Fibroblast of mammary gland (primary cell): ENCODE results near the gene UQCC2.

Source experiments
- DNase-seq: peaks from one replicate; pipeline ENCODE4 v3.0.0-alpha.2; 2010; ENCODE audit warnings: low read depth
- H3K4me3 ChIP-seq: 2 replicates; pipeline ENCODE4 v1.5.1; 2011; ENCODE audit warnings: low read depth, mild to moderate bottlenecking, low read length, moderate library complexity; ENCODE audit not compliant: control insufficient read depth
- TF ChIP-seq, protein P1 (sequence below): conservative IDR thresholded peaks from 2 replicates; pipeline ENCODE4 v1.5.1; 2011; ENCODE audit warnings: low read depth, low read length, inconsistent platforms; ENCODE audit not compliant: control insufficient read depth, insufficient read depth

UQCC2 gene

DNA sequence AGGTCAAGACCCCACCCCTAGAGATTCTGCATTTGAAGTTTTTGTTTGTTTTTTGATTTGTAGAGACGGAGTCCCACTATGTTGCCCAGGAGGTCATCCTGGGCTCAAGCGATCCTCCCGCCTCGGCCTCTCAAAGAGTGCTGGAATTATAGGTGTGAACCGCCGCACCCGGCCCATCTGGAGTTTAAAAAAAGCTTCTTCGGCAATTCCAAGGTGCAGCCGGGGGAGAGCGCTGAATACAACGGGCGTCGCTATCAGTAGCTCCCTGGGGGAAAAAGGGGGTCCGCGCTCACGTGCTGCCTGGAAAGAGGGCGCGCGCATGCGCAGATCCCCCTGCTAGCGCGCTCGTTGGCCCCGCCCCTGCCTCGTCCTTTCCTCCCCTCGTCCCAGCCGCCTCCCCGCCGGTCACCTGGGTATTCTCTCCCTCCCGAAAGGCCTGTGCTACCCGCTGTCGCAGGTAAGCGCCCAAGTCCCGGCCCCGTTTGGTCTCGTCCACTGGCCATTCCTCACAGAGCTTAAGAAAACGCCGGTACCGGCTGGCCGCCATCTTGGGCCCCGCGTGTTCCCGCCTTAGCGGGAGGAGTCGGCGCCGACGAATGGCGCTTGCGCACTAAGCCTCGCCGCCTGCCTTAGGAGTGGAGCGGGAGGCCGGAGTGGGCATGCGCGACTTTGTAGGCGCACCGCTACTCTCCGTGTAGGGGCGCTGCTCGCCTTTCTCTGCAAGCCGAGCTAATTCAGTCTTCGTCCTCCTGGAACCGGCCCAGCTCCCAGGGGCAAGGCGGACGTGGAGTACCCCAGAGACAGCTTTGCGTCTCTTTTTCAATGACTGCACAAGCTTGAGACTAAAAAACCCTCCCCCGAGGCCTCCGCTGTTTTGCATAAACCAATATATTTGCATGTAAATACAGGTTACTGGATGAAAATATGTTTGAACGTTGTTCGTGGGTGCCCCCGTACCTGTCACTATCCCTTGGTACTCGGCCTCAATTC lies at the start of gene UQCC2:
UQCC2 (minus strand) TSS at position 561 of the 990 bp plus-strand sequence; CDS start at position 547, 14 bp downstream.
- peak; percentile 95 for DNase-seq
- H3K4me3 ChIP-seq, result peak within 1 kb of the TSS; percentile 90
- TF ChIP-seq, protein P1, sequence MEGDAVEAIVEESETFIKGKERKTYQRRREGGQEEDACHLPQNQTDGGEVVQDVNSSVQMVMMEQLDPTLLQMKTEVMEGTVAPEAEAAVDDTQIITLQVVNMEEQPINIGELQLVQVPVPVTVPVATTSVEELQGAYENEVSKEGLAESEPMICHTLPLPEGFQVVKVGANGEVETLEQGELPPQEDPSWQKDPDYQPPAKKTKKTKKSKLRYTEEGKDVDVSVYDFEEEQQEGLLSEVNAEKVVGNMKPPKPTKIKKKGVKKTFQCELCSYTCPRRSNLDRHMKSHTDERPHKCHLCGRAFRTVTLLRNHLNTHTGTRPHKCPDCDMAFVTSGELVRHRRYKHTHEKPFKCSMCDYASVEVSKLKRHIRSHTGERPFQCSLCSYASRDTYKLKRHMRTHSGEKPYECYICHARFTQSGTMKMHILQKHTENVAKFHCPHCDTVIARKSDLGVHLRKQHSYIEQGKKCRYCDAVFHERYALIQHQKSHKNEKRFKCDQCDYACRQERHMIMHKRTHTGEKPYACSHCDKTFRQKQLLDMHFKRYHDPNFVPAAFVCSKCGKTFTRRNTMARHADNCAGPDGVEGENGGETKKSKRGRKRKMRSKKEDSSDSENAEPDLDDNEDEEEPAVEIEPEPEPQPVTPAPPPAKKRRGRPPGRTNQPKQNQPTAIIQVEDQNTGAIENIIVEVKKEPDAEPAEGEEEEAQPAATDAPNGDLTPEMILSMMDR, result peak; percentile 54

DNA sequence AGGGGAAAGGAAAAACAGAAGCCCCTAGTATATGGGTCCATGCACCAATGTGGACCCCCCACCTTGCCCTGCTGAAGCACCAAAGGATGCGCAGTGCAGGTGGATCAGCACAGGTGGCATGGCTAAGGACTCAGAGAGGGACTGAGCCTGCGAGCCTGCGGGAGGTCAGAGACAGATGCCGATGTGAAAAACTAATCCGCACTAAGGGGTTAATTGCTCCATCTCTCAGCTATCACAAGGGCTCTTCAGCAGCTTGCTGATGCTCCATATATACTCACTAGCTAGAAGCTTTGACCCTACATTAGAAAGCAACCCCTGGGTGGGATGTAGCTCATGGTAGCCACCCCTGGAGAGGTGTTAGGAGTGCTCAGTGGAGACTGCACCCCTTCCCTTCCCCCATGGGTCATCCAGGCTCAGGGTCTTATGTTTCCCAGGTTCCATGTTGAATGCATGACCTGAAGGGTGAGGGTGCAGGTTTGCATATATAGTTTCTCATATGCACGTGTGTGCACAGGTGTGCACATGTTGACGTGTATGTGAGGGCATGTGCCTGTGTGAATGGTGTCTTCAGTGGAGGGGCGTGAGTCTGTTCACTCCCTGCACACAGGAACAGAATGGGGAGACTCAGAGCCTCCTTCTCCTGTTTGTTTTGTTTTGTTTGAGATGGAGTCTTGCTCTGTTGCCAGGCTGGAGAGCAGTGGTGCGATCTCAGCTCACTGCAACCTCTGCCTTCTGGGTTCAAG lies 48.6 kb upstream of the UQCC2 start:
- TF ChIP-seq, protein P1, result no peak
- DNase-seq, result no peak
- no peak overlapping the region for H3K4me3 ChIP-seq

DNA sequence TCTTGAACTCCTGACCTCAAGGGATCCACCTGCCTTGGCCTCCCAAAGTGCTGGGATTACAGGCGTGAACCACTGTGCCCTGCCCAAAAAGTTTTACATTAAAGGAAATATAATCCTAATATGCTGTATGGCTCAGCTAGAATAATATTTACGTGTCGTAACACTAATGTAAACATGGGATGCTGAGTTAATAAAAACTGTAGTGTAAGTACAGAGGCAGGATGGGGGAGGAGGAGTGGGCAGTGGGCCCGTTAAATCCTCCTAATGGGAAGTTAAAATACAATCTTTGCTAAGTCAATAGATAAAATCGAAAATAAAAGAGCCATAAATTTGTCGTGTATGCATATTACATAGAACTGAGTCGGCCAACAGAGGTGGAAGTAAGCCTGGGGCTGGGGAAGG lies 47.3 kb upstream of the UQCC2 start:
- H3K4me3 ChIP-seq, result no peak overlapping the region
- DNase-seq, result no peak
- TF ChIP-seq, protein P1, result no peak

DNA sequence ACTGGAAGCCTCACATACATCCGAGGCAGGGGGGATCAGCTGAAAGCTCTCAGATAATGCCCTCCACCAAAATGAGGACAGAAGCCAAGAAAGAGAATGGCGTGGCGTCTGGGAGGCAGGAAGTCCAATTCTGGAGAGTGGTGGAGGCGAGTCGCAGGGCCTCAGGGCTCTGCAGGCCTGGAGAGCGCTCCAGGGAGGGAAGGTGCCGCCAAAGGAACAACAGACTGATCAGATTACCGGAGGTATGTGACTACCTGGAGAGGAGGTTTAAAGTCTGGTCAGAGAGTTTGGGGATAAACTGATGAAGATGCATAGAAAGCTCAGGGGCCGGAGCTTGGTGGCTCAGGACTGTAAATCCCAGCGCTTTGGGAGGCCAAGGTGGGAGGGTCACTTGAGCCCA lies 46.4 kb upstream of the UQCC2 start:
- H3K4me3 ChIP-seq, result no peak overlapping the region
- no peak for DNase-seq
- TF ChIP-seq, protein P1, result no peak

DNA sequence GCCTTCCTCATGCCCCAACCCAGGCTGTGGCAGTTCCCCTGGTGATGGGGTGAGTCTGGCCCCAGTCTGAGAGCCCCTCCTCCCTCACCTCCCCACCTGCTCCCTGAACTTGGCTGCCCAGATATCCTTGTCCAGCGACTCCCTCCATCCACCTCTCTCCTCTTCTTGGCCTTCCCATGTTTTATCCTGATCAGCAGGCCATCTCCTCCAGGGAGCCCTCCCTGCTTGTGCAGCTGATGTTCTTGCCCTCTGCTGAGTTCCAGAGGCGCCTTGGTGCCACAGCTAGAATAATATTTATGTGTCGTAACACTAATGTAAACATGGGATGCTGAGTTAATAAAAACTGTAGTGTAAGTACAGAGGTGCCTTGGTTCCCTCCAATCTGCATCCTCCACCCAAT lies 45.6 kb upstream of the UQCC2 start:
- DNase-seq, result no peak
- TF ChIP-seq, protein P1, result no peak
- no peak overlapping the region for H3K4me3 ChIP-seq

DNA sequence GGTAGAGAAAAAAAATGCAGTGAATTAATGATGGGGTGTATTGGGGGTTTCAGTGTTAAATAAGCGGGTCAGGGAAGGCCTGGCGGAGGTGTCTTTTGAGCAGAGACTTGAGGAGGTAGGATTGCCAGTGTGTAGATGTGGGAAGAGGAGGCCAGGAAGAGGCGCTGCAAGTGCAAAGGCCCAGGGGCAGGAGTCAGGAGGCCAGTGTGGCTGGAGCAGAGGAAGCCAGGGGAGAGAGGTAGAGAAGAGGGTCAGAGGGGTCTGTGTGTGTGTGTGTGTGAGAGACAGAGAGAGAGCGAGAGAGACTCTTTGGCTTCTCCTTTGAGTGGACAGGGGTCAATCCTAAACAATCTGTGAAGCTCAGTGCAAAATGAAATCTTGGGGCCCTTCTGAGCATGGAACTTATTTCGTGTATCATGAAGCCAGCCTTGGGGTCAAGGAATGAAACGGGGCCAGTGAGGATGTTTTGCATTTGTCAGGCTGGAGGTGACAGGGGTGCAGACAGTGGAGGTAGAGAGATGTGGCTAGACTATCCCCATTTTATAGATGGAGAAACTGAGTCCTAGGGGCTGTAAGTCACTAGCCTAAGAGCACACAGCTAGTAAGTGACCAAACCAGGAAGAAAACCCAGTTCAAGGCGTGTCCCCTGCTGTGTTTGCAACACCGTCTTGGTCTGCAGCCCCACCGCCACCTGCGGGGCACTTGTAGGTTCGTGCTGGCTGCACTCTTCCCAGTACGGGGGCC lies 44.9 kb upstream of the UQCC2 start:
- no peak overlapping the region for H3K4me3 ChIP-seq
- TF ChIP-seq, protein P1, result no peak
- DNase-seq, result no peak
